Endodermal cell (in vitro differentiated cells): ENCODE results near the gene HERPUD1. TPM values are rescaled to one million over a fixed set of nuclear protein-coding genes. Genes with fewer than 3 reads are reported as not detected.

ENCODE experiments used
- DNase-seq: peaks from one replicate; pipeline ENCODE4 v3.0.0-alpha.2; 2017
- H3K27ac ChIP-seq: 2 replicates; pipeline ENCODE4 v1.5.1; 2013; ENCODE audit warnings: mild to moderate bottlenecking, low read depth, low read length, moderate library complexity
- H3K27me3 ChIP-seq: 2 replicates; pipeline ENCODE4 v1.6.1; 2013; ENCODE audit warnings: mild to moderate bottlenecking, low read length, moderate library complexity; ENCODE audit not compliant: insufficient read depth, control insufficient read depth, poor library complexity, severe bottlenecking
- H3K36me3 ChIP-seq: 2 replicates; pipeline ENCODE4 v1.7.0; 2013; ENCODE audit warnings: mild to moderate bottlenecking, low read length, moderate library complexity; ENCODE audit not compliant: control insufficient read depth, insufficient read depth
- H3K4me1 ChIP-seq: one replicate; pipeline ENCODE4 v1.7.0; 2013; ENCODE audit warnings: low read length; ENCODE audit not compliant: control insufficient read depth, insufficient read depth
- H3K4me3 ChIP-seq: 2 replicates; pipeline ENCODE4 v1.5.1; 2013; ENCODE audit warnings: mild to moderate bottlenecking, low read length, moderate library complexity
- H3K9ac ChIP-seq: 2 replicates; pipeline ENCODE4 v1.6.1; 2013; ENCODE audit warnings: mild to moderate bottlenecking, low read length, moderate library complexity; ENCODE audit not compliant: poor library complexity, severe bottlenecking; ENCODE audit errors: extremely low read depth
- H3K9me3 ChIP-seq: 2 replicates; pipeline ENCODE4 v1.6.1; 2013; ENCODE audit warnings: mild to moderate bottlenecking, low read length, moderate library complexity; ENCODE audit not compliant: control insufficient read depth
- H3K27ac Mint-ChIP-seq: 2 replicates; pipeline ENCODE4 v1.8.0; 2020; ENCODE audit warnings: mixed read lengths
- H3K27me3 Mint-ChIP-seq: 2 replicates; pipeline ENCODE4 v1.8.0; 2021; ENCODE audit warnings: mild to moderate bottlenecking, mixed read lengths; ENCODE audit not compliant: insufficient read depth
- H3K36me3 Mint-ChIP-seq: 2 replicates; pipeline ENCODE4 v1.8.0; 2020; ENCODE audit warnings: low read depth, mixed read lengths
- H3K4me1 Mint-ChIP-seq: 2 replicates; pipeline ENCODE4 v1.8.0; 2020; ENCODE audit warnings: mixed read lengths
- H3K4me3 Mint-ChIP-seq: 2 replicates; pipeline ENCODE4 v1.8.0; 2020; ENCODE audit warnings: mild to moderate bottlenecking, moderate library complexity, mixed read lengths
- H3K9me3 Mint-ChIP-seq: 2 replicates; pipeline ENCODE4 v1.8.0; 2020; ENCODE audit warnings: mild to moderate bottlenecking, mixed read lengths
- WGBS, 2 experiments: methylation state at CpG; one replicate each; pipeline versions ENCODE4 v1.1.5 to v1.1.7; 2013; ENCODE audit warnings: missing lambda C conversion rate in 2 of 2, mixed read lengths in 1 of 2; ENCODE audit not compliant: insufficient coverage in 1 of 2, insufficient read length in 1 of 2; 5-methylcytosine and 5-hydroxymethylcytosine counted together
- total RNA-seq, 2 donors: library from RNA; stranded (reverse); fragmentation: NEBNext Ultra II Directional in 1 of 2; extraction: Animal tissue kit (Norgen Biotek cat#: 25700) in 1 of 2; gene quantifications; 2 replicates in 1 of 2; 3 replicates in 1 of 2; pipeline ENCODE4 v1.2.1, GENCODE V29; 2021
- TF ChIP-seq, protein P1 (sequence below): fragments of 200-600 bp; sonication (generic); conservative IDR thresholded peaks from 2 replicates; pipeline ENCODE4 v1.5.0; 2021; ENCODE audit warnings: antibody characterized with exemption, mild to moderate bottlenecking

HERPUD1 gene
- total RNA-seq, 2 donors from 2014 or later: 21.5 to 40.6 TPM

DNA sequence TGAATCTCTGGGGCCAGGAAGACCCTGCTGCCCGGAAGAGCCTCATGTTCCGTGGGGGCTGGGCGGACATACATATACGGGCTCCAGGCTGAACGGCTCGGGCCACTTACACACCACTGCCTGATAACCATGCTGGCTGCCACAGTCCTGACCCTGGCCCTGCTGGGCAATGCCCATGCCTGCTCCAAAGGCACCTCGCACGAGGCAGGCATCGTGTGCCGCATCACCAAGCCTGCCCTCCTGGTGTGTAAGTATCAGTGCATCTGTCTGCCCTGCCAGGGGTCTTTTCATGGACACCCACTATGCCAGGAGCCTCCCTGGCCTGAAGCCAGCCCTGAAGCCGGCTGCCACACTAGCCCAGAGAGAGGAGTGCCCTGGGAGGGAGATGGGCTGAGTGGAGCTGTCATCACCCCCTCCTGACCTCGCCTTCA is 29.9 kb downstream of the HERPUD1 start, which contains the start of gene CETP:
CETP (plus strand) TSS at position 100 of the 431 bp plus-strand sequence; CDS start at position 130, 30 bp downstream.
- TF ChIP-seq, protein P1, sequence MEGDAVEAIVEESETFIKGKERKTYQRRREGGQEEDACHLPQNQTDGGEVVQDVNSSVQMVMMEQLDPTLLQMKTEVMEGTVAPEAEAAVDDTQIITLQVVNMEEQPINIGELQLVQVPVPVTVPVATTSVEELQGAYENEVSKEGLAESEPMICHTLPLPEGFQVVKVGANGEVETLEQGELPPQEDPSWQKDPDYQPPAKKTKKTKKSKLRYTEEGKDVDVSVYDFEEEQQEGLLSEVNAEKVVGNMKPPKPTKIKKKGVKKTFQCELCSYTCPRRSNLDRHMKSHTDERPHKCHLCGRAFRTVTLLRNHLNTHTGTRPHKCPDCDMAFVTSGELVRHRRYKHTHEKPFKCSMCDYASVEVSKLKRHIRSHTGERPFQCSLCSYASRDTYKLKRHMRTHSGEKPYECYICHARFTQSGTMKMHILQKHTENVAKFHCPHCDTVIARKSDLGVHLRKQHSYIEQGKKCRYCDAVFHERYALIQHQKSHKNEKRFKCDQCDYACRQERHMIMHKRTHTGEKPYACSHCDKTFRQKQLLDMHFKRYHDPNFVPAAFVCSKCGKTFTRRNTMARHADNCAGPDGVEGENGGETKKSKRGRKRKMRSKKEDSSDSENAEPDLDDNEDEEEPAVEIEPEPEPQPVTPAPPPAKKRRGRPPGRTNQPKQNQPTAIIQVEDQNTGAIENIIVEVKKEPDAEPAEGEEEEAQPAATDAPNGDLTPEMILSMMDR: no peak
- H3K4me3 ChIP-seq: no peak within 1 kb of the TSS
- no peaks in the 10 kb centered on the region for H3K36me3 Mint-ChIP-seq
- no peak for DNase-seq
- H3K9me3 ChIP-seq: no peaks in the 10 kb centered on the region
- no peaks in the 10 kb centered on the region for H3K4me1 ChIP-seq
- no peak within 1 kb of the TSS for H3K9ac ChIP-seq
- H3K9me3 Mint-ChIP-seq: no peaks in the 10 kb centered on the region
- H3K27me3 Mint-ChIP-seq: no peaks in the 10 kb centered on the region
- H3K36me3 ChIP-seq: no peaks in the 10 kb centered on the region
- H3K27me3 ChIP-seq: no peaks in the 10 kb centered on the region
- H3K4me1 Mint-ChIP-seq: peaks cover 4% of the 10 kb centered on the region
- no peak within 1 kb of the TSS for H3K4me3 Mint-ChIP-seq
- H3K27ac ChIP-seq: no peak within 1 kb of the TSS
- H3K27ac Mint-ChIP-seq: no peak within 1 kb of the TSS
- 93 to 94% methylated on average over 8 to 12 of the region's 12 CpGs for WGBS, 2 experiments

DNA sequence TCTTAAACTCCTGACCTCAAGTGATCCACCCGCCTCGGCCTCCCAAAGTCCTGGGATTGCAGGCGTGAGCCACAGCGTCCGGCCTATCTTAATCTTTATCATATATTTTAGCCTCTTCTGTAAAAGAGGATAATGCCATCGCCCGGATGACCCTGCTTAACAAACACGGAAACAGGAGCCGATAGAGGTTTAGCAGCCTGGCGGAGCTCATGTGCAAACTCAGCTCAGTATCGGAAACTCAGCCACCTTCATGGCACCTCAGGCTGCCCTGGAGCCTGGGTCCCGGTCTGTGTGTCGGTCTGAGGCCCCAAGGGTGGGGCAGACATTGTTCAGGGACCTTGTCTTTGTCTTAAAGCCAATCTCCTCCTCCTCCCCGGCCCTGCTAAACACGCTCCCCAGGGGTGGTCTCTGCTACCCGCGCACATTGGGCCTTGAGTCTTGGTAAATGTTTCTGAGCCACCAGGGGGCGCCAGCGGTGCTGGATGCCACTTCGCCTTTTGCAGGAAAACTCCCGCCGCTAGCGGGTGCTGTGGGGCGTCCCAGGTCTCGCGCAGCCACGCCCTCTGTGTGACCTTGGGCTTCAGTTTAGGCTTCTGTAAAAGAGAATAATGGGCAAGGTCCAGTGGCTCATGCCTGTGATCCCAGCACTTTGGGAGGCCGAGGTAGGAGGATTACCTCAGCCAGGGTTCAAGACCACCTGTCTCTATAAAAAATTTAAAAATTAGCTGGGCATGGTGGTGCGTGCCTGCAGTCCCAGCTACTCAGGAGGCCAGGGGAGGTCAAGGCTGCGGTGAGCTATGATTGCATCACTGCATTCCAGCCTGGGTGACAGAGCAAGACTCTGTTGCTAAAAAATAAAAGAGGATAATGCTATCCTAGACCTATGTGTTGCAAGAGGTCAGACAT is 32.6 kb downstream of the HERPUD1 start:
- Histone ChIP-seq H3K9me3 (no peaks in the 10 kb centered on the region), H3K4me3 (no peak overlapping the region), H3K27ac (no peak overlapping the region), H3K36me3 (no peaks in the 10 kb centered on the region), H3K27me3 (no peaks in the 10 kb centered on the region), H3K9ac (no peak overlapping the region), H3K4me1 (no peaks in the 10 kb centered on the region)
- no peak overlapping the region for H3K4me3 Mint-ChIP-seq
- no peaks in the 10 kb centered on the region for H3K27me3 Mint-ChIP-seq
- TF ChIP-seq, protein P1: peak; percentile 100
- H3K27ac Mint-ChIP-seq: peak overlapping the region; percentile 55
- peak; percentile 99 for DNase-seq
- WGBS, 2 experiments: 46 to 48% methylated on average over 17 to 30 of the region's 30 CpGs
- no peaks in the 10 kb centered on the region for H3K9me3 Mint-ChIP-seq
- peaks cover 4% of the 10 kb centered on the region for H3K4me1 Mint-ChIP-seq
- H3K36me3 Mint-ChIP-seq: no peaks in the 10 kb centered on the region

DNA sequence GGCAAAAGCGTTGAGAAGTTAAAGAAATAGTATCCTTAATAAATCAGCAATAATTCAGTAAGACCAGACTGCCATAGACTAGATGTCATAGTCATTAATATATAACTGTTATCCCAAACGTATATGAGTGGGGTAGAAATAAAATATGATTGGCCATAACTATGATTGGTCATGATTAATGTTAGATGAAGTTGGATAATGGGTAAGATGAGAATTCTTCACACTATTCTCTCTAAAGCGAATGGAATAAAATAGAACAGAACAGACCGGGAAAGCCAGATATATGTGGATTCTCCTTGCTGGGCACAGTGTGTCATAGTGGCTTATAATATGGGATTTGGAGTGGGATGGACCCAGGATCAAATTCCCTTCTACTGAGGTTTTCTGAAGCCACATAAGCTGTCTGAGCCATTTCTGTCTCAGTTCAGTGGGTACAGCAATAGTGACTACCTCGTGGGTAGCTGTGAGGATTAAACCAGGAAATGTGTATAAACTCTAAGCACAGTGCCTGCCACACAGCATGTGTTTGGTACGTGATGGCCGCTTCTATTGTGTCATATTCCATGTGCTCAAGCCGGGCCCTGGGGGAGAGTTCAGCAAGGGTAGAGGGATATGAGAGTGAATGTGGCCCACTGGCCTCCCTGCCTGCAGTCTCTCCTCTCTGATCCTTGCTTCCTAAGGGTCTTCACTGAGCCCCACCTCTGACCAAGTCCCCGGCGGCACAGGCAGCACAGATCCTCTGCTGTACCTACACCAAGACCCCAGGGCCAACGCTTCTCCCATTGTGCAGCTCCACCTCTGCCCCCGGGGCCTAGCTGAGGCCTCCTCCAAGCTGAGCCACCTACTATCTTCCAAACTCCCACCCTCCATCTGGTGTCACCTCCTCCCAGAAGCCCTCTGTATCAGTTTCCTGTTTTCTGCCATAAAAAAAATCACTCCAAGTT is 33.5 kb downstream of the HERPUD1 start:
- no peak overlapping the region for H3K9ac ChIP-seq
- no peak overlapping the region for H3K4me3 ChIP-seq
- Mint-ChIP-seq H3K4me1 (peaks cover 4% of the 10 kb centered on the region), H3K27ac (peak overlapping the region; percentile 61), H3K27me3 (no peaks in the 10 kb centered on the region), H3K4me3 (no peak overlapping the region), H3K36me3 (no peaks in the 10 kb centered on the region), H3K9me3 (no peaks in the 10 kb centered on the region)
- TF ChIP-seq, protein P1: no peak
- WGBS, 2 experiments: 87 to 90% methylated on average over 6 to 12 of the region's 12 CpGs
- H3K4me1 ChIP-seq: no peaks in the 10 kb centered on the region
- no peak overlapping the region for H3K27ac ChIP-seq
- no peaks in the 10 kb centered on the region for H3K36me3 ChIP-seq
- no peaks in the 10 kb centered on the region for H3K9me3 ChIP-seq
- H3K27me3 ChIP-seq: no peaks in the 10 kb centered on the region
- DNase-seq: no peak
